HEK293 (cell line): ENCODE data around the gene ANO3.

ENCODE experiments used
- CTCF ChIP-seq: fragments of 450-650 bp; formaldehyde crosslinking; IDR thresholded peaks from 2 replicates; pipeline ENCODE4 v1.5.1; 2016; ENCODE audit warnings: missing biosample characterization, missing genetic modification characterization
- GLI4 ChIP-seq: fragments of 450-650 bp; formaldehyde crosslinking; IDR thresholded peaks from 2 replicates; pipeline ENCODE4 v1.5.1; 2016; ENCODE audit warnings: missing biosample characterization, missing genetic modification characterization
- ZBTB8A ChIP-seq: fragments of 450-650 bp; formaldehyde crosslinking; IDR thresholded peaks from 2 replicates; pipeline ENCODE4 v1.5.1; 2016; ENCODE audit warnings: missing biosample characterization, missing genetic modification characterization
- ZNF157 ChIP-seq: fragments of 450-650 bp; formaldehyde crosslinking; IDR thresholded peaks from 2 replicates; pipeline ENCODE4 v1.5.1; 2016; ENCODE audit warnings: missing biosample characterization, missing genetic modification characterization
- ZNF174 ChIP-seq: fragments of 450-650 bp; formaldehyde crosslinking; IDR thresholded peaks from 2 replicates; pipeline ENCODE4 v1.5.0; 2017; ENCODE audit warnings: missing biosample characterization, mild to moderate bottlenecking, missing genetic modification characterization
- ZNF335 ChIP-seq: fragments of 450-650 bp; formaldehyde crosslinking; conservative IDR thresholded peaks from 2 replicates; pipeline ENCODE4 v1.5.1; 2016; ENCODE audit warnings: missing biosample characterization, missing genetic modification characterization
- ZSCAN16 ChIP-seq: fragments of 450-650 bp; formaldehyde crosslinking; IDR thresholded peaks from 2 replicates; pipeline ENCODE4 v1.5.1; 2016; ENCODE audit warnings: missing biosample characterization, missing genetic modification characterization
- TF ChIP-seq, protein P1 (sequence below): fragments of 450-650 bp; formaldehyde crosslinking; IDR thresholded peaks from 2 replicates; pipeline ENCODE4 v1.5.1; 2016; ENCODE audit warnings: missing biosample characterization, missing genetic modification characterization
- TF ChIP-seq, protein P2 (sequence below): fragments of 450-650 bp; formaldehyde crosslinking; IDR thresholded peaks from 2 replicates; pipeline ENCODE4 v1.5.1; 2017; ENCODE audit warnings: missing biosample characterization, missing genetic modification characterization
- TF ChIP-seq, protein P3 (sequence below): fragments of 450-650 bp; formaldehyde crosslinking; IDR thresholded peaks from 2 replicates; pipeline ENCODE4 v1.5.1; 2016; ENCODE audit warnings: missing biosample characterization, missing genetic modification characterization
- TF ChIP-seq, protein P4 (sequence below): fragments of 450-650 bp; formaldehyde crosslinking; IDR thresholded peaks from 2 replicates; pipeline ENCODE4 v1.5.1; 2016; ENCODE audit warnings: missing biosample characterization, missing genetic modification characterization

- TF ChIP-seq, protein P1, sequence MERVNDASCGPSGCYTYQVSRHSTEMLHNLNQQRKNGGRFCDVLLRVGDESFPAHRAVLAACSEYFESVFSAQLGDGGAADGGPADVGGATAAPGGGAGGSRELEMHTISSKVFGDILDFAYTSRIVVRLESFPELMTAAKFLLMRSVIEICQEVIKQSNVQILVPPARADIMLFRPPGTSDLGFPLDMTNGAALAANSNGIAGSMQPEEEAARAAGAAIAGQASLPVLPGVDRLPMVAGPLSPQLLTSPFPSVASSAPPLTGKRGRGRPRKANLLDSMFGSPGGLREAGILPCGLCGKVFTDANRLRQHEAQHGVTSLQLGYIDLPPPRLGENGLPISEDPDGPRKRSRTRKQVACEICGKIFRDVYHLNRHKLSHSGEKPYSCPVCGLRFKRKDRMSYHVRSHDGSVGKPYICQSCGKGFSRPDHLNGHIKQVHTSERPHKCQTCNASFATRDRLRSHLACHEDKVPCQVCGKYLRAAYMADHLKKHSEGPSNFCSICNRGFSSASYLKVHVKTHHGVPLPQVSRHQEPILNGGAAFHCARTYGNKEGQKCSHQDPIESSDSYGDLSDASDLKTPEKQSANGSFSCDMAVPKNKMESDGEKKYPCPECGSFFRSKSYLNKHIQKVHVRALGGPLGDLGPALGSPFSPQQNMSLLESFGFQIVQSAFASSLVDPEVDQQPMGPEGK (tag by site-specific recombination) = no peak
- TF ChIP-seq ZNF157 (tag by site-specific recombination) = no peak
- no peak for TF ChIP-seq CTCF (tag by site-specific recombination)
- TF ChIP-seq ZNF174 = no peak
- no peak for TF ChIP-seq ZSCAN16
- no peak for TF ChIP-seq ZNF335 (tag by site-specific recombination)
- TF ChIP-seq, protein P2, sequence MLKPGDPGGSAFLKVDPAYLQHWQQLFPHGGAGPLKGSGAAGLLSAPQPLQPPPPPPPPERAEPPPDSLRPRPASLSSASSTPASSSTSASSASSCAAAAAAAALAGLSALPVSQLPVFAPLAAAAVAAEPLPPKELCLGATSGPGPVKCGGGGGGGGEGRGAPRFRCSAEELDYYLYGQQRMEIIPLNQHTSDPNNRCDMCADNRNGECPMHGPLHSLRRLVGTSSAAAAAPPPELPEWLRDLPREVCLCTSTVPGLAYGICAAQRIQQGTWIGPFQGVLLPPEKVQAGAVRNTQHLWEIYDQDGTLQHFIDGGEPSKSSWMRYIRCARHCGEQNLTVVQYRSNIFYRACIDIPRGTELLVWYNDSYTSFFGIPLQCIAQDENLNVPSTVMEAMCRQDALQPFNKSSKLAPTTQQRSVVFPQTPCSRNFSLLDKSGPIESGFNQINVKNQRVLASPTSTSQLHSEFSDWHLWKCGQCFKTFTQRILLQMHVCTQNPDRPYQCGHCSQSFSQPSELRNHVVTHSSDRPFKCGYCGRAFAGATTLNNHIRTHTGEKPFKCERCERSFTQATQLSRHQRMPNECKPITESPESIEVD = no peak
- TF ChIP-seq, protein P3, sequence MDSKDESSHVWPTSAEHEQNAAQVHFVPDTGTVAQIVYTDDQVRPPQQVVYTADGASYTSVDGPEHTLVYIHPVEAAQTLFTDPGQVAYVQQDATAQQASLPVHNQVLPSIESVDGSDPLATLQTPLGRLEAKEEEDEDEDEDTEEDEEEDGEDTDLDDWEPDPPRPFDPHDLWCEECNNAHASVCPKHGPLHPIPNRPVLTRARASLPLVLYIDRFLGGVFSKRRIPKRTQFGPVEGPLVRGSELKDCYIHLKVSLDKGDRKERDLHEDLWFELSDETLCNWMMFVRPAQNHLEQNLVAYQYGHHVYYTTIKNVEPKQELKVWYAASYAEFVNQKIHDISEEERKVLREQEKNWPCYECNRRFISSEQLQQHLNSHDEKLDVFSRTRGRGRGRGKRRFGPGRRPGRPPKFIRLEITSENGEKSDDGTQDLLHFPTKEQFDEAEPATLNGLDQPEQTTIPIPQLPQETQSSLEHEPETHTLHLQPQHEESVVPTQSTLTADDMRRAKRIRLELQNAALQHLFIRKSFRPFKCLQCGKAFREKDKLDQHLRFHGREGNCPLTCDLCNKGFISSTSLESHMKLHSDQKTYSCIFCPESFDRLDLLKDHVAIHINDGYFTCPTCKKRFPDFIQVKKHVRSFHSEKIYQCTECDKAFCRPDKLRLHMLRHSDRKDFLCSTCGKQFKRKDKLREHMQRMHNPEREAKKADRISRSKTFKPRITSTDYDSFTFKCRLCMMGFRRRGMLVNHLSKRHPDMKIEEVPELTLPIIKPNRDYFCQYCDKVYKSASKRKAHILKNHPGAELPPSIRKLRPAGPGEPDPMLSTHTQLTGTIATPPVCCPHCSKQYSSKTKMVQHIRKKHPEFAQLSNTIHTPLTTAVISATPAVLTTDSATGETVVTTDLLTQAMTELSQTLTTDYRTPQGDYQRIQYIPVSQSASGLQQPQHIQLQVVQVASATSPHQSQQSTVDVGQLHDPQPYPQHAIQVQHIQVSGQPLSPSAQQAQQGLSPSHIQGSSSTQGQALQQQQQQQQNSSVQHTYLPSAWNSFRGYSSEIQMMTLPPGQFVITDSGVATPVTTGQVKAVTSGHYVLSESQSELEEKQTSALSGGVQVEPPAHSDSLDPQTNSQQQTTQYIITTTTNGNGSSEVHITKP (tag by site-specific recombination) = no peak
- TF ChIP-seq ZBTB8A (tag by site-specific recombination) = no peak
- TF ChIP-seq GLI4 (tag by site-specific recombination) = no peak
- TF ChIP-seq, protein P4, sequence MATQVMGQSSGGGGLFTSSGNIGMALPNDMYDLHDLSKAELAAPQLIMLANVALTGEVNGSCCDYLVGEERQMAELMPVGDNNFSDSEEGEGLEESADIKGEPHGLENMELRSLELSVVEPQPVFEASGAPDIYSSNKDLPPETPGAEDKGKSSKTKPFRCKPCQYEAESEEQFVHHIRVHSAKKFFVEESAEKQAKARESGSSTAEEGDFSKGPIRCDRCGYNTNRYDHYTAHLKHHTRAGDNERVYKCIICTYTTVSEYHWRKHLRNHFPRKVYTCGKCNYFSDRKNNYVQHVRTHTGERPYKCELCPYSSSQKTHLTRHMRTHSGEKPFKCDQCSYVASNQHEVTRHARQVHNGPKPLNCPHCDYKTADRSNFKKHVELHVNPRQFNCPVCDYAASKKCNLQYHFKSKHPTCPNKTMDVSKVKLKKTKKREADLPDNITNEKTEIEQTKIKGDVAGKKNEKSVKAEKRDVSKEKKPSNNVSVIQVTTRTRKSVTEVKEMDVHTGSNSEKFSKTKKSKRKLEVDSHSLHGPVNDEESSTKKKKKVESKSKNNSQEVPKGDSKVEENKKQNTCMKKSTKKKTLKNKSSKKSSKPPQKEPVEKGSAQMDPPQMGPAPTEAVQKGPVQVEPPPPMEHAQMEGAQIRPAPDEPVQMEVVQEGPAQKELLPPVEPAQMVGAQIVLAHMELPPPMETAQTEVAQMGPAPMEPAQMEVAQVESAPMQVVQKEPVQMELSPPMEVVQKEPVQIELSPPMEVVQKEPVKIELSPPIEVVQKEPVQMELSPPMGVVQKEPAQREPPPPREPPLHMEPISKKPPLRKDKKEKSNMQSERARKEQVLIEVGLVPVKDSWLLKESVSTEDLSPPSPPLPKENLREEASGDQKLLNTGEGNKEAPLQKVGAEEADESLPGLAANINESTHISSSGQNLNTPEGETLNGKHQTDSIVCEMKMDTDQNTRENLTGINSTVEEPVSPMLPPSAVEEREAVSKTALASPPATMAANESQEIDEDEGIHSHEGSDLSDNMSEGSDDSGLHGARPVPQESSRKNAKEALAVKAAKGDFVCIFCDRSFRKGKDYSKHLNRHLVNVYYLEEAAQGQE = no peak
Observed at GRCh38 chr11:26442131-26442530, 110.2 kb downstream of the ANO3 start.
